Measurements from ENCODE around the gene ARNT2.

The ARNT2 gene

DNA sequence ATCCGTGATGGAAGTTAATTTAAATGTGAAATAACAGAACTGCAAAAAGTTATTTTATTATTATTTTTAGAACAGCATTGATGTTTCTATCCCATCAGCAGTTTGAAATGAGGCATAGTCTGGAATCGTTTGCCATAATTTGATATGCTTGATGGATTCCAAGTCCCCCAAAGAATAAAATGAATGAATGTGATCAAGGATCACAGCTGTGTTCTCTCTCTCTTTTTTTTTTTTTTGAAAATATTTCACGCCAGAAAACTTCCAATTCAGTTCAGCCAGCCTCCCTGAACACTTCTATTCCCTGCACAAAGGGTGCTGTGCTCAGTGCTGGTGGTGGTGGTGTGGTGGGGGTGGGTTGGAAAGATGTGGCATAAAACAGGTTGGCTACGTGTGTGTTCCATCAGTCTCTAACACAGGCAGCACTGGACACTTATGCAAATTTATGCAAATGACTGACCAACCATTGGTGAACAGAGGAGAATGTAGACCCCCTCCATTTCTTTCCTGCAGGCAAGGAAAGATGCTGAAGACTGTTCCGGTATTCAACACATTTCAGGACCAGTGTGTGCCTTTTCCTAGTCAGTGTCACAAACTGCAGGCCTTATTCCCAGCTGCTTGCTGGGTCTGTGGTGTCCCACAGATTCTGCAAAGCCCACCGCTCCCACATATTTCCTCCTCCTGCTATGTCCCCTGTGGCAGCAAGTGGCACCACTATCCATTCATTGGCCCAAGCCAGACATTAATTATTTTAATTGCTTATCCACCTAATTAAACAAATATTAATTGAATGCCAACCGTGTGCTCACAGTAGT is 10.6 kb downstream of the ARNT2 start:
- no peak for DNase-seq

DNA sequence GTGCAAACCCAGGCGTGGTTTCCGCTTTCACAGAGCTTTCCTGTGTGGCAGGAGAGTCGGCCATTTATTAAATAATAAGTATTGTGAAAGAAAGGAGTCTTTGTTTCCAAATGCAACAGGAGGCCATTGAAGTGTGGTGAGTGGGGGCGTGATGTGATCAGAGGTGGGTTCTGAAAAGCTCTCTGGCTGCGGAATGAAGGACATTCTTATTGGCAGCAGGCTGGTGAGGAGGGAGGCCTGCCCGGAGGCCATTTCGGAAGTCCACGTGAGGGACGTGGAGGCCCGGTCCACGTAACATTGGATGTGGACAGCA is 11.1 kb downstream of the ARNT2 start:
- no peak for DNase-seq

GRCh38 chr15:80416702-80417101 is 12.5 kb downstream of the ARNT2 start:
- no peak for DNase-seq

GRCh38 chr15:80418892-80419537 is 14.8 kb downstream of the ARNT2 start:
- DNase-seq, result no peak

DNA sequence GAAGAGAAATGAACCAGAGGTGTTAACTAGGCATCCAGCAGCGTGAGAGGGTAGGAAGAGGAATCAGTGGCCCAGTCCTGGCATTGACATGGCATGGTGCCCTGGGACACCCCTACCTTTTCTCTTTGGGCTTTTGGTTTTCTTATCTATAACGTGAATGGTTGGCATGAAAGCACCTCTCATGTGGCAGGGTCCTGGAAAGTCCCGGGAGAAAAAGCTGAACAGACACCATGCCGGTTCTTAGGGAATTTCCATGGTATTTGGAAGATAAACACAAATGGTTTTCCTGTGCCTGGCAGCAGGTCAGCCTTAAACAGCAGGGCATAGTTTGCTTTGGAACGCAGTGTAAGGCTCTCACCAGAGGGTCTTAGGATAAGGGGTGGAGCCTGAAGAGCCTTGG is 15.4 kb downstream of the ARNT2 start:
- DNase-seq, result no peak

DNA sequence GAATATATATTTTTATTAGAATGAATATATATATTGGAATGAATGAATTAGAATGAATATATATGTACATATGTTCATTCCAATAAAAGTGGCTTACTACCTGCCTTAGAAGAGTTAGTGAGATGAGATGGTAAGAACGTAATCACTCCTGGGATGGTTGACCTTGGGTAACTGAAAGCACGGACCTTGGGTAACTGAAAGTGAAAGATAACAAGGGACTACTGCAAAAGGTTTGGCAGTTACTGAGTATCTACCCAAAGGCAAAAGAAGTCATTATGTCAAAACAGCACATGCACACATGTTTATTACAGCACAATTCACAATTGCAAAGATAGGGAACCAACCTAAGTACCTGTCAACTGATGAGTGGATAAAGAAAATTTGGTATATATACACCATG is 16.5 kb downstream of the ARNT2 start:
- DNase-seq, result no peak

DNA sequence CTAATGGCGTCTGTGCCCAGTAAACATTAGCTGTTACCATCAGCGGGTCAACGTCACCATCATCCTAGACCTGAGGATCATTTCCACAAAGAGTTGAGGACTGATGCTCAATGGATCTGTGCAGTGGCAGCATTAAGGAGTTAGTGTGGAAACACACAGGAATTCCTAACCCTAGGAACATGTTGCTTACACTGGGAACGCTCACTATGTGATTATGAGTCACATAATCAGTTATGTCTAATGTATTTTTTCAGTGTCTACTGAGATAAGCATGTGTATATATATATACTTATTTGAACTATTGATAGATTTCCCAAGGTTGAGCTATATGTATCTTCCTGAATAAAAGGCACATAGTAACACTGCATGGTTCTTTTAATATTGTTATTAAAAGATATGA is 19.0 kb downstream of the ARNT2 start:
- no peak for DNase-seq

DNA sequence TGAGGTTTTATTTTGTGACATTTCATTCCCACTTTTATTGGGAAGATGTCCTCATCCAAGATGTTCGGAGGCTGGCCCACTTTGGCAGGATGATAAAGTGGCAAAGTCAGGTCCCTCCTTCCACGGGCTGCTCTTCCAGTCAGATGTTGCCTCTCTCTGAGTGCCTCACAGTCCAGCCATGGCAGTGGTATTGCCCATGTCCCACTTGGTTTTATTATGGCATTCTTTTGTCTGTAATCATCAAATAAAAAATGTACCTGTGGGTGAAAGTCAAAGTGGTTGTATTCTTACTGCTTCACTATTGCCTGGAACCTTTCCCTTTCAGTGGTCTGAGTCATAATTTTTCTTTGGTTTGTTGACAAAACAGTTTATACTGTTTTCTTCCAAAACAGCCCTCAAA is 20.2 kb downstream of the ARNT2 start:
- DNase-seq, result no peak

DNA sequence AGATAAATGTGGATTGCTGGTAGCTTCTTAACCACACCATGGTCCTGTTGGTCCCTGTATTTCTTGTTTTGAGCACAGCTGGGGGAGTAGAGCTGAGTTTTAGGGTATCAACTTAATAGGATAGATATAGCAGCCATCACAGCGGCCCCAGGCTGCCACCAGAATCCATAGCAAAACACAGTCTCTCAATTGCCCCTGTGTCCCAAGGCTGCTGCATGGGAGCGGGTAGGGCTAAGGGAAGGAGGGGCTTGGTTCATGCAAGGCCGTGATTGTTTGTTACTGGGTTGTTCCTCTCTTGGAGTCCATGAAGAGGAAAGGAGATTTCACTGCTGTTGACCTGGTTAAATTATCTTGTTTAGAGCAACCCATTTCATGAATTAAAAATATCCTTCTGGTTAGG is 22.1 kb downstream of the ARNT2 start:
- no peak for DNase-seq

DNA sequence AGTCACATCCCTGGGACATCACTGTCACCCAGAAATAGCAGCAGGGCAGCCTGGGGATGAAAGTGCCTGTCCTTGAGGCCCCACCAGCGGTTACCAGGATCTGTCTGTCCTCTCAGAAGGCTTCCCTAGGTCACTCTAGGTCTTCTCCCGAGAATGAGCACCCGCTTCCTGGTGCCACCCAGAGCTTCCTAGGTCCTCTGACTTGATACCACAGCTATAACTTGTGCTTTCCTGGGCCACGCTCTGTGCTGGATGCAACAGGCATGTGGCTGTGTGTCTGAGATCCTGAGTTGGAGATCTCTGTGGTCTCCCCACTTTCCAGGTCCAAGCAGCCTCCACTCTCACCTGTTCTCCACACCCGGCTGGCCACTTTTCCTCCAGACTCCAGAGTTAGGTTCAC is 25.8 kb downstream of the ARNT2 start:
- DNase-seq, result no peak

GRCh38 chr15:80431635-80432344 is 27.6 kb downstream of the ARNT2 start:
- no peak for DNase-seq

GRCh38 chr15:80432345-80432702 is 28.1 kb downstream of the ARNT2 start:
- no peak for DNase-seq

GRCh38 chr15:80433836-80434235 is 29.7 kb downstream of the ARNT2 start:
- no peak for DNase-seq

DNA sequence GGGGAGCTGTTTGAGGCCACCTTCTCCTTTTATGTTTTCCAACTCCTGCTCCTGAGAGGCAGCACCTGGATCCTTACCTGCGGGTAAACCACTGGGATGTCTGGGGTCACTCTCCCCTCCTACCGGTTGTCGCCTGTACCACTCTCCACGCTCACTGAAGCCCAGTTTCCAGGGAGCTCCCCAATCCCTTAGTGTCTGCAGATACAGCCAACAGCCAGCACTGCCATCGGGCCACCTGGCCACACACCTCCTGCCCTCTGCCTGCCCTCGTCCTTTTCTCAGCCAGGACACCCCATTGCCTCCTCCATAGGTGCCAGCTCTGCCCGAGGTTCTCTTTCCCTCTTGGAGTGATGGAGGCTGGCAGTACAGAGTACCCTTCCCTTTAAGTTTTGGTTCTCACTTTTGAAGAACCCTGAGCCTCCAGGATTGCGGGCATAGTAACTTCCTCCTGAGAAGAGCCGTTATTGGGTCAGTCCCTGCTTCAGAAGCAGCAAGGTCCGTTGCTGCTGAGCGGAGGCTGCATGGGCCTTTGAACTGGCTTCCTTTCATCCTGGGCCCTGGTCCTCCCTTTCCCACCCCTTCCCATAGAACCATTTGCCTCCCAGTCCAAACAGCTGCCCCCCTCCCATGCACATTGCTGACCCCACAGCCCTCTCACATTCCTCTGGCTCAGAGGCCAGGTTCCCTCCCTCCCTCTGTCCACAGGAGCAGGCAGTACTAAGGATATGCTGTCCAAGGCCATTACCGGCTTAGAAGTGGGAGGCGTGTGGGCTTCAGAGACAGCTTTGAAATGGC is 30.9 kb downstream of the ARNT2 start:
- DNase-seq, result no peak

DNA sequence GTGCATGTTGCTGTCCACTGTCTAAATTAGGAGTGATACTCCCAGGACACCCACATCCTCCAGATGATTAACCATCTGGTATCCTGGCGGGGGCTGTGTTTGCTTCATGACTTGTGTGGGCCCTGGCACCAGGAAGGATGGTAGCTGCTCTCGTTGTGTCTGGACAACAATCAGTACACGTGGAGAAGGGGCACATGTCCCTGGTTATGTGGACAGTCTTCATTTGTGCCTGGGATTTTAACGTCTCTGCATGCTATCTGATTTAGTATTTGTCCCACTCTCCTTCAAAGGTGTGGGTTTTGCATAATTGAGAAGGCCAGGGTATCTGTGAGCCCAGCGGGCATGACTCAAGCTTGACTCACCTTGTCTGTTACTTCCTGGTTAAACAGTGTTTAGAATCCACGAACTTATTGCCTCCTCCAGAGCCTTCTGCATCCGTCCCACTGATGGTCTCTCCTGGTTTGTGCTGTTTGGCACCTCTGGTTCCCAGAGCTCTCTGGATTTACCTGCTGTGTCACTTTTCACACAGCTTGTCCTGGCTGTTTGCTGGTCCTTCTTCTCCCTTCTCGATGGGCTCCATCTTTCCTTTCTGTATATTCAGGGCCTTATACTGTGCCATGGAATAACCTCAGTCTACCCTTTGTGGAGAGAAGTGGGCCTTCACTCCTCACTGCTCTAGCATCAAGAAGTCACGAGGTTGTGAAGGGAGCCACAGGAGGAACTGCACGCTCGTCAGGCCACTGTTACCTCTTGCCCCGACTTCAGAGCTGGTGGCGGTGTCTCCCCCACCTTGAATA is 32.5 kb downstream of the ARNT2 start:
- DNase-seq, result no peak

DNA sequence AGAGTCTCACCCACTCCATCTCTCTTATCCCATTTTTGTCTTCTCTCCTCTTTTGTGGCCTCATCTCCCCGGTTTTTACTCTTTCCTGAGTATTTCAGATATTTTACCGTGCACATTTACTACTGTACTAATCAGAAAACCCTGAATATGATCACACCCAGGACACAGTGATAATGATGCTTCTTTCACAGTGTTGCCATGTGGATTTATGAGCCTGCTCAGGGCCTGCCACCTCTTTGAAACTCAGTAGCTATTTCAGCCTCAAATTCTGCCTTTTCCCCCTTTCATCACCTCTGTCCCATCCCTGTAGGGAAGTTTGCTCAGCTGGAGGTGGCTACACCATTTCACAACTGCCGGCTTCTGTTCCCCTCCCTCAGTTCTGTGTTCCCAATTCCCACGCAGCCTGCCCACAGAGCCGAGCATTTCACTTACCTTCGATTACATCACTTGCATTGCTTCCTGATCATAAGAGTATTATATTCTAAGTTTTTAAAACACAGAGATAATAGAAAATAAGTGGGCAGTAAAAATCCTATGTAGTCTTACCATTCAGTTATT is 33.2 kb downstream of the ARNT2 start:
- DNase-seq, result no peak

- no peak for DNase-seq
Measured at GRCh38 chr15:80439140-80439539, 35.0 kb downstream of the ARNT2 start.

GRCh38 chr15:80440024-80440423 is 35.8 kb downstream of the ARNT2 start:
- no peak for DNase-seq

DNA sequence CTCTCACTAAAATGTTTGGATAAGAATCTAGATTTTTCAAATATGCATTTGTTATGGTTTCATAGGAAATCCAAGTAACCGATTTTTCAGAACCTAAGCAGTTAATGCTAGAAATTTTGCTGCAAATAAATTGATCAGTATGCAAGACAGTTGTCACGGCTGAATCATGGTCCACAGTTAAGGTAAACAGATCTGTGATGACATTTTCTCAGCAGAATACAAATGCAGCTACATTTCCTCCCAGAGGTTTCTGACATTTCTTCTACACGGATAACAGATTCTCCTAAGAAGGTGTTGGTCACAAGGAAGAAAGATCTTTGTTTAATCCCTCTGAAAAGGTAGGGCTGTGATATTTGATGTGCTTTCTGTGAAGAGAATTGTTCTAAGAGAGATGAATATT is 36.9 kb downstream of the ARNT2 start:
- DNase-seq, result no peak

DNA sequence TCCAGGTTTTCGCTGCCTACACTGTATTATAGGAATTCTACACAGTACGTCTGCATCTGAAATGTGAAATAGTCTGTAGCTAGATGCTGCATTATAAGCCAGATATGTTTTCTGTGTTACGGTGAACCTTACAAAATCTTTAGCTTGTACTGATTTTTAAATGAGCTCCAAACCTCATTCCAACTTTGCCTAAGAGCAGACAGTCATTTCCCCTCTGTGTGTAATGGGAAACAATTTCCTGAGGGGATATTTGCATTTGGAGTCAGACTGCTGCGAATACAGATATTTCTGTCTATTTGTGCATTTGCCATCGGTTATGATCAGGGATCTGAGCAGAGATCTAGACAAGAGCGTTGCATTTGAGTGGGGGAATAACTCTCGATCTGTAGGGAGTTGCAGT is 37.5 kb downstream of the ARNT2 start:
- DNase-seq, result no peak

GRCh38 chr15:80442728-80443403 is 38.7 kb downstream of the ARNT2 start:
- no peak for DNase-seq
